Measurements from ENCODE around the gene TMEM236. TPM values are rescaled to one million over a fixed set of nuclear protein-coding genes. Genes with fewer than 3 reads are reported as not detected.
A peak's percentile ranks its signal among the peaks of the same experiment; 100 is the strongest.

The TMEM236 gene
- total and polyA plus RNA-seq, 2 experiments from 2014 or later: 0.20 TPM; not detected in 1

GRCh38 chr10:17758200-17758599, 6.2 kb downstream of the TMEM236 start:
- peaks cover 5% of the 10 kb centered on the region for H3K27me3 ChIP-seq
- no peak for TF ChIP-seq CTCF (IDR thresholded peaks at IDR 0.05; ENCODE audit: low read depth, low read length)
- H3K36me3 ChIP-seq: no peaks in the 10 kb centered on the region
- H3K4me1 ChIP-seq (ENCODE audit: low read depth): no peaks in the 10 kb centered on the region
- peak in 1 of 2 donors; percentile 31 for DNase-seq (ENCODE audit: low read depth in 1 of 2, low spot score in 1 of 2)
- no peak overlapping the region for H3K27ac ChIP-seq
- H3K4me3 ChIP-seq: no peak overlapping the region
- H3K9me3 ChIP-seq (ENCODE audit: low read depth): no peaks in the 10 kb centered on the region

- no peak for TF ChIP-seq CTCF (IDR thresholded peaks at IDR 0.05; ENCODE audit: low read depth, low read length)
- Histone ChIP-seq H3K4me3 (no peak overlapping the region), H3K27ac (no peak overlapping the region), H3K27me3 (peaks cover 12% of the 10 kb centered on the region), H3K36me3 (no peaks in the 10 kb centered on the region), H3K9me3 (ENCODE audit: low read depth) (no peaks in the 10 kb centered on the region), H3K4me1 (ENCODE audit: low read depth) (no peaks in the 10 kb centered on the region)
- no peak for DNase-seq (ENCODE audit: low read depth in 1 of 2, low spot score in 1 of 2)
Observed at GRCh38 chr10:17758896-17759295, 6.9 kb downstream of the TMEM236 start.

- no peak overlapping the region for H3K4me3 ChIP-seq
- no peak for DNase-seq (ENCODE audit: low read depth in 1 of 2, low spot score in 1 of 2)
- H3K27me3 ChIP-seq: peaks cover 17% of the 10 kb centered on the region
- no peaks in the 10 kb centered on the region for H3K36me3 ChIP-seq
- H3K27ac ChIP-seq: no peak overlapping the region
- no peak for TF ChIP-seq CTCF (IDR thresholded peaks at IDR 0.05; ENCODE audit: low read depth, low read length)
- no peaks in the 10 kb centered on the region for H3K4me1 ChIP-seq (ENCODE audit: low read depth)
- no peaks in the 10 kb centered on the region for H3K9me3 ChIP-seq (ENCODE audit: low read depth)
Observed at GRCh38 chr10:17764142-17764541, 12.1 kb downstream of the TMEM236 start.

GRCh38 chr10:17765602-17766001, 13.6 kb downstream of the TMEM236 start:
- no peaks in the 10 kb centered on the region for H3K4me1 ChIP-seq (ENCODE audit: low read depth)
- H3K4me3 ChIP-seq: no peak overlapping the region
- no peak for DNase-seq (ENCODE audit: low read depth in 1 of 2, low spot score in 1 of 2)
- TF ChIP-seq CTCF (IDR thresholded peaks at IDR 0.05; ENCODE audit: low read depth, low read length): no peak
- H3K27ac ChIP-seq: no peak overlapping the region
- no peaks in the 10 kb centered on the region for H3K9me3 ChIP-seq (ENCODE audit: low read depth)
- peaks cover 17% of the 10 kb centered on the region for H3K27me3 ChIP-seq
- no peaks in the 10 kb centered on the region for H3K36me3 ChIP-seq

- H3K27me3 ChIP-seq: peaks cover 17% of the 10 kb centered on the region
- no peak overlapping the region for H3K4me3 ChIP-seq
- no peak overlapping the region for H3K27ac ChIP-seq
- no peaks in the 10 kb centered on the region for H3K4me1 ChIP-seq (ENCODE audit: low read depth)
- no peaks in the 10 kb centered on the region for H3K9me3 ChIP-seq (ENCODE audit: low read depth)
- DNase-seq (ENCODE audit: low read depth in 1 of 2, low spot score in 1 of 2): no peak
- H3K36me3 ChIP-seq: no peaks in the 10 kb centered on the region
- TF ChIP-seq CTCF (IDR thresholded peaks at IDR 0.05; ENCODE audit: low read depth, low read length): no peak
Observed at GRCh38 chr10:17766731-17767130, 14.7 kb downstream of the TMEM236 start.

GRCh38 chr10:17768496-17768895, 16.5 kb downstream of the TMEM236 start:
- Histone ChIP-seq H3K27ac (no peak overlapping the region), H3K9me3 (ENCODE audit: low read depth) (no peaks in the 10 kb centered on the region), H3K4me1 (ENCODE audit: low read depth) (no peaks in the 10 kb centered on the region), H3K36me3 (no peaks in the 10 kb centered on the region), H3K27me3 (peaks cover 9% of the 10 kb centered on the region), H3K4me3 (no peak overlapping the region)
- TF ChIP-seq CTCF (IDR thresholded peaks at IDR 0.05; ENCODE audit: low read depth, low read length): no peak
- DNase-seq (ENCODE audit: low read depth in 1 of 2, low spot score in 1 of 2): no peak
